Measurements from ENCODE around the gene IL31RA. TPM values are rescaled to one million over a fixed set of nuclear protein-coding genes. Genes with fewer than 3 reads are reported as not detected.

The IL31RA gene
- total RNA-seq, 6 donors from 2014 or later, result 0.31 TPM; not detected in 5

DNA sequence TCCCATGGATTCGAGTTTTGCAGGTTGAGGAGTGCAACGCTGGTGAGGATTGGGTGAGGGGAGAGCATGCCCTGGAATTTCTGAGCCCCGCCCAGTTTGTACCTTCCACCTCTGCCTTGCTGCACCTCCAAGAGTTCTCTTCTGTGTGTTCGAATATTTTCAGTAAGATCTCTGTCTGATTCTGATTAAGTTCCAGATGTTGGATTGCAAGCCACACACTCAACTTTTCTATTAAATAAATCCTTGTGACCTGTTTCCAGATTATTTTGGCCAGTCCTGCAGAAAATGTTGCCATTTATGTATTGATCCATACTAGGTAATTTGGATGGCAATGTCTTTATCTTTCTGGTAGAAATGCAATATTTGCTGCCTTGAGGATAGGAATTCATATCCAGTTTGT lies 54.1 kb downstream of the IL31RA start:
- Histone ChIP-seq H3K4me1 (peaks cover 0 to 4% (median 0%) of the 10 kb centered on the region in 4 donors), H3K36me3 (no peaks in the 10 kb centered on the region), H3K4me3 (no peak overlapping the region), H3K9me3 (no peaks in the 10 kb centered on the region), H3K27ac (no peak overlapping the region), H3K27me3 (no peaks in the 10 kb centered on the region)
- TF ChIP-seq POLR2A (IDR thresholded peaks at IDR 0.05), result no peak
- no peak for TF ChIP-seq EP300 (IDR thresholded peaks at IDR 0.05)
- no peak for TF ChIP-seq POLR2AphosphoS5 (IDR thresholded peaks at IDR 0.05)
- TF ChIP-seq, protein P1, sequence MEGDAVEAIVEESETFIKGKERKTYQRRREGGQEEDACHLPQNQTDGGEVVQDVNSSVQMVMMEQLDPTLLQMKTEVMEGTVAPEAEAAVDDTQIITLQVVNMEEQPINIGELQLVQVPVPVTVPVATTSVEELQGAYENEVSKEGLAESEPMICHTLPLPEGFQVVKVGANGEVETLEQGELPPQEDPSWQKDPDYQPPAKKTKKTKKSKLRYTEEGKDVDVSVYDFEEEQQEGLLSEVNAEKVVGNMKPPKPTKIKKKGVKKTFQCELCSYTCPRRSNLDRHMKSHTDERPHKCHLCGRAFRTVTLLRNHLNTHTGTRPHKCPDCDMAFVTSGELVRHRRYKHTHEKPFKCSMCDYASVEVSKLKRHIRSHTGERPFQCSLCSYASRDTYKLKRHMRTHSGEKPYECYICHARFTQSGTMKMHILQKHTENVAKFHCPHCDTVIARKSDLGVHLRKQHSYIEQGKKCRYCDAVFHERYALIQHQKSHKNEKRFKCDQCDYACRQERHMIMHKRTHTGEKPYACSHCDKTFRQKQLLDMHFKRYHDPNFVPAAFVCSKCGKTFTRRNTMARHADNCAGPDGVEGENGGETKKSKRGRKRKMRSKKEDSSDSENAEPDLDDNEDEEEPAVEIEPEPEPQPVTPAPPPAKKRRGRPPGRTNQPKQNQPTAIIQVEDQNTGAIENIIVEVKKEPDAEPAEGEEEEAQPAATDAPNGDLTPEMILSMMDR (IDR thresholded peaks at IDR 0.05), result no peak
- WGBS, 2 donors, result 68% methylated on average over 4 of the region's 4 CpGs
- ATAC-seq (ENCODE audit: low FRiP score in 2 of 2) (no peak), DNase-seq (no peak)

DNA sequence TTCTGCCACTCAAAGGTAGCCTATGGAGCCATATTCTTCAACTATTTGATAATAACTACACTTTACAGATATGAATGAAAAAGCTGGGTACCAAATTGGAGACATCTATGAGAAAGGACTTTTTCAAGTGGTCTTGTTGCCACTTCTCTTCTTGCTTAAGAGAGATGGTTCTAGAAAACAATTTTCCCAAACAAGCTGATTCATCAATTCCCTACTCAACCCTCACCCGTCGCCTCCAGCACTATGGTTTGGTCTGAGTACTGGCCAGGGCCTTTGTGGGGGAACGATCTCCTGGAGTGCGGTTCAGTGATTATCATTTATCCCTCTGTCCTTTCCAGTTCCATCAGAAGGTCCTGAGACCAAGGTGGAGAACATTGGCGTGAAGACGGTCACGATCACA lies 56.8 kb downstream of the IL31RA start:
- Histone ChIP-seq H3K27me3 (no peaks in the 10 kb centered on the region), H3K27ac (no peak overlapping the region), H3K36me3 (no peaks in the 10 kb centered on the region), H3K4me1 (peaks cover 0 to 4% (median 0%) of the 10 kb centered on the region in 4 donors), H3K9me3 (no peaks in the 10 kb centered on the region), H3K4me3 (no peak overlapping the region)
- 97% methylated on average over 7 of the region's 7 CpGs for WGBS, 2 donors
- DNase-seq, result no peak
- no peak for ATAC-seq (ENCODE audit: low FRiP score in 2 of 2)
- TF ChIP-seq, protein P1 (IDR thresholded peaks at IDR 0.05), result no peak
- TF ChIP-seq POLR2AphosphoS5 (IDR thresholded peaks at IDR 0.05) (no peak), EP300 (IDR thresholded peaks at IDR 0.05) (no peak), POLR2A (IDR thresholded peaks at IDR 0.05) (no peak)

DNA sequence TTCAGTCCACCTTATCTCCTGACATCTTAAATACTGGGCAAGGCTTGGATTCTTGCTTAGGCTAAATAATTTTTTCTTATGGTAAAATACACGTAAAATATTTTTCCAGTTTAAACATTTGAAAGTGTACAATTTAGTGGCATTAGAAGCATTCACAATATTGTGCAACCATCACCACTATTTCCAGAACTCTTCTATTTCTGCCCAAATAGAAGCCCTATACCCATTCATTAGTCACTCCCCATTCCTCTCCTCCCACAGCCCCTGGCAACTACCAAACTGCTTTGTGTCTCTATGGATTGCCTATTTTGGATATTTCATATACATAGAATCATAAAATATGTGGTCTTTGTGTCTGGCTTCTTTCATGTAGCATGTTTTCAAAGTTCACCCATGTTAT lies 57.6 kb downstream of the IL31RA start:
- Histone ChIP-seq H3K27me3 (no peaks in the 10 kb centered on the region), H3K9me3 (no peaks in the 10 kb centered on the region), H3K4me1 (peaks cover 0 to 4% (median 0%) of the 10 kb centered on the region in 4 donors), H3K36me3 (no peaks in the 10 kb centered on the region), H3K27ac (no peak overlapping the region), H3K4me3 (no peak overlapping the region)
- ATAC-seq (ENCODE audit: low FRiP score in 2 of 2), result no peak
- 53 to 95% methylated on average over 1 of the region's 1 CpG for WGBS, 2 donors
- TF ChIP-seq EP300 (IDR thresholded peaks at IDR 0.05), result no peak
- TF ChIP-seq POLR2AphosphoS5 (IDR thresholded peaks at IDR 0.05), result no peak
- TF ChIP-seq, protein P1 (IDR thresholded peaks at IDR 0.05), result no peak
- no peak for TF ChIP-seq POLR2A (IDR thresholded peaks at IDR 0.05)
- DNase-seq, result no peak

DNA sequence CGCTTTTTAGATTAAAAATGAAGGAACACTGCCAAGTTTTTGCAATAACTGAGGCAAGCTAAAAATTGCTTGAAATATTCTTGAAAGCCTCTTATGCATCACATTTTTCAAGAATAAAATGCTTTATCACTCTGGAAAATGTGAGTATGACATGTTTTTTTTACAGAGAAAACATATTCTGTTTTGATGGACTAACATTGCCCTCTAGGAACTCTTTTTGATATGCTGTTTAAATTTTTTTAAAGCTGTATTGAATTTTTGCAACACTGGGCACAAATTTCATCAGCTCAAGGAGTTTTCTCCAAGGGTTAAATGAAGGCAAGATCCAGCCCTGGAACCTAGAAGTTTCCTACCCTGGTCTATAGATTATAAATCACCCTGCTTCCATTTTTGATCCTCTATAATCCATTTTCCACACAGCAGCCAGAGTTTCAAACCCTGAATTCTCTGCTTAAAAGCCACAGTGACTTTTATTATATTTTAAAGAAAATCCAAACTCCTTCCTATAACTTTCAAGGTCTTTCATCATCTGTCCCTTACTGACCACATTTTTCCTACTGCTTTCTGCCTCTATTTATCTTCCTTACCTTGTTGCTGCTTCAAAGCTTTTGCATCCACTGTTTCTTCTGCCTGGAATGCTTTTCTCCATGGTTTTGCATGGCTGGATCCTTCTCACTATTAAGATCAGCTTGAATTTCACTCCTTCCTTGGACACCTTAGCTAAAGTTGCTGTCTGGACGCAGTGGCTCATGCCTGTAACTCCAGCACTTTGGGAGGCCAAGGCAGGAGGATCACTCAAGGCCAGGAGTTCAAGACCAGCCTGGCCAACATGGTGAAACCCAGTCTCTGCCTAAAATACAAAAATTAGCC lies 60.9 kb downstream of the IL31RA start:
- no peak overlapping the region for H3K27ac ChIP-seq
- no peaks in the 10 kb centered on the region for H3K27me3 ChIP-seq
- H3K36me3 ChIP-seq, result no peaks in the 10 kb centered on the region
- ATAC-seq (ENCODE audit: low FRiP score in 2 of 2) (no peak), DNase-seq (no peak)
- H3K4me3 ChIP-seq, result no peak overlapping the region
- TF ChIP-seq, protein P1 (IDR thresholded peaks at IDR 0.05), result no peak
- no peak for TF ChIP-seq POLR2A (IDR thresholded peaks at IDR 0.05)
- no peaks in the 10 kb centered on the region for H3K4me1 ChIP-seq
- 81 to 85% methylated on average over 2 of the region's 2 CpGs for WGBS, 2 donors
- H3K9me3 ChIP-seq, result no peaks in the 10 kb centered on the region

Measured in upper lobe of left lung (tissue), 6 donors.